H1 (cell line): ENCODE results near the gene SH3GL1. TPM values are rescaled to one million over a fixed set of nuclear protein-coding genes. Genes with fewer than 3 reads are reported as not detected.
A peak's percentile ranks its signal among the peaks of the same experiment; 100 is the strongest.

Experiments
- CBX8 ChIP-seq: fragments of 300-800, 300-1000 bp; sonication (generic); IDR thresholded peaks from 2 replicates; pipeline ENCODE4 v1.7.1; 2016; ENCODE audit warnings: low read depth, low read length, borderline replicate concordance
- JUN ChIP-seq: IDR thresholded peaks from 2 replicates; pipeline ENCODE4 v1.6.1; 2011; ENCODE audit warnings: low read depth, mild to moderate bottlenecking, improper control_type of control experiment, low read length
- POLR2A ChIP-seq, 2 experiments: IDR thresholded peaks; 1 replicate in 1 of 2; 2 replicates in 1 of 2; pipeline ENCODE4 v1.6.1; 2011; ENCODE audit warnings: low read depth in 2 of 2, low read length in 2 of 2, mild to moderate bottlenecking in 2 of 2; ENCODE audit errors: control extremely low read depth in 1 of 2
- POLR2AphosphoS5 ChIP-seq: IDR thresholded peaks from 2 replicates; pipeline ENCODE4 v1.6.1; 2011; ENCODE audit warnings: low read depth, low read length
- SIN3A ChIP-seq, 2 experiments: IDR thresholded peaks in 1 of 2; conservative IDR thresholded peaks in 1 of 2; 2 replicates each; pipeline ENCODE4 v1.6.1; 2011 to 2012; ENCODE audit warnings: low read length in 2 of 2, improper control_type of control experiment in 1 of 2, low read depth in 1 of 2, mild to moderate bottlenecking in 1 of 2
- SP1 ChIP-seq: IDR thresholded peaks from 2 replicates; pipeline ENCODE4 v1.6.1; 2011; ENCODE audit warnings: low read depth, low read length
- SP2 ChIP-seq: IDR thresholded peaks from 2 replicates; pipeline ENCODE4 v1.6.1; 2012; ENCODE audit warnings: mild to moderate bottlenecking, low read length, inconsistent platforms
- TAF1 ChIP-seq: IDR thresholded peaks from 2 replicates; pipeline ENCODE4 v1.6.1; 2011; ENCODE audit warnings: mild to moderate bottlenecking, low read depth, low read length
- polyA plus RNA-seq, 7 experiments: library from polyadenylated mRNA; depleted of rRNA in 3 of 7; stranded (reverse) in 5 of 7; unstranded in 2 of 7; fragments of >200 nt in 5 of 7; fragments of 200-250 nt in 2 of 7; gene quantifications; 1 replicate in 5 of 7; 2 replicates in 1 of 7; 4 replicates in 1 of 7; pipeline versions ENCODE4 v1.2.1 to v1.2.3, GENCODE V29; 2011 to 2013; ENCODE audit warnings: missing spikeins in 2 of 7, mixed read lengths in 2 of 7
- total RNA-seq: library from RNA; stranded (reverse); fragmentation: NEBNext Ultra II Directional; extraction: Animal tissue kit (Norgen Biotek cat#: 25700); gene quantifications from 2 replicates; pipeline ENCODE4 v1.2.1, GENCODE V29; 2021

The SH3GL1 gene
- total and polyA plus RNA-seq, 2 of the 8 experiments (the other 6 are each of a cell fraction or from before 2014, with no cell fraction given), result 81.5 to 102 TPM

DNA sequence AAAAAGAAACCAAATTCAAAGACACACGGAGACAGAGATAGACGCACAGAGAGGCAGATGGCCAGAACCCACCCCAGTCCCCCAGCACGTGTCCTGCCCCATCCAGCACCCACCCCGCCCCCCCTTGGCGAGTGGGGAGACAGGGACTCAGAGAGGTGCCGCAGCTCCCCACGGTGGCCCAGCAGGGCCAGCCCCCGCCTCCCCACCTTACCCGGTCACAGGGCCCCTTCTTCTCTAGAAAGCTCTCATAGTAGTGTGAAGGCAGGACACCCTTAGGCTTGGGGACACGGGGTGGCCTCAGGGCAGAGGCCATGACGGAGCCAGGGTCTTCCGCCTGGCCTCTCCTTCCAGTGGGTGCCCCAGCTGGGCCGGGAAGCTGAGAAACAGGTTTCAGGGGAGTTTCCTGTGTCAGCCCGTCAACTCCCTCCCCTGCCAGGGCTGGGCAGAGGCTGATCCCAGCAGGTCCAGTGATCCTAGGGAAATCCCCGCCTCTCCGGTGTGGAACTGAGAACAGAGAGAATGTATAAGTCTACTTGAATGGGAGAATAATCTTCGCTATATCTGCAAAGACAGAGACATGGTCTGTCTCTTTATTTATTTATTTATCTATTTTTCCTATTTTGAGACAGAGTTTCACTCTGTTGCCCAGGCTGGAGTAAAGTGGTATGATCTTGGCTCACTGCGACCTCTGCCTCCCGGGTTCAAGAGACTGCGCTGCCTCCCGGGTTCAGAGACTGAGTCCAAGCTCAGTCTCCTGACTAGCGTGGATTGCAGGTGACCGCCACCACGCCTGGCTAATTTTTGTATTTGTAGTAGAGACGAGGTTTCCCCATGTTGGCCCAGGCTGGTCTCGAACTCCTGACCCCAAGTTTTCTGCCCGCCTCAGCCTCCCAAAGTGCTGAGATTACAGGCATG, 61.6 kb downstream of the SH3GL1 start, which contains the start of gene STAP2 (continued):
- TF ChIP-seq POLR2AphosphoS5, result no peak
- TF ChIP-seq CBX8, result no peak
- 0 out of 4 replicates have a peak, but pooled peaks of 1 of the 2 experiments have one; percentile 8 for TF ChIP-seq SIN3A (conservative IDR thresholded peaks at IDR 0.05 in 1 of 2, IDR thresholded peaks at IDR 0.05 in 1 of 2; ENCODE audit: low read depth in 1 of 2, low read length in 2 of 2)
- peak in 1 of 2 experiments; percentile 55; a peak in 1 of 3 replicates for TF ChIP-seq POLR2A (IDR thresholded peaks at IDR 0.05; ENCODE audit: control extremely low read depth in 1 of 2, low read depth in 2 of 2, low read length in 2 of 2)
- TF ChIP-seq TAF1, result 0 out of 2 replicates have a peak, but pooled peaks have one; percentile 10
- peak; percentile 52 for TF ChIP-seq SP1
- TF ChIP-seq JUN, result no peak
- TF ChIP-seq SP2, result no peak
